K562 (cell line): ENCODE results near the gene SLC35G2. TPM values are rescaled to one million over a fixed set of nuclear protein-coding genes. Genes with fewer than 3 reads are reported as not detected.
"Not testable (repeated sequence)": the region's sequence is repeated elsewhere in the genome, so short reads cannot be mapped to it uniquely, and the experiment has no call there.

Experiments used
- ATAC-seq: fragments of 200-7000 bp; cut with Tn5 transposase; 3 replicates; pipeline ENCODE4 v1.9.1; 2020; ENCODE audit warnings: moderate library complexity
- BruUV-seq: library from RNA; stranded (reverse); fragments of 400-500 nt; replicated peaks from 2 replicates; lab custom pipeline; 2021; lab: Mats Ljungman, UMichigan
- CTCF ChIA-PET: fragments of 300-600 bp; formaldehyde crosslinking; extraction: SDS; loops from one replicate; lab custom pipeline; 2021; ENCODE audit warnings: low intra/inter-chr PET ratio; lab: Yijun Ruan, JAX
- POLR2A ChIA-PET: fragments of 300-600, 350-650 bp; sonication (Branson Sonifier 250); formaldehyde crosslinking; extraction: SDS; loops from one replicate; lab custom pipeline; 2021; ENCODE audit warnings: antibody characterized with exemption, inconsistent platforms; lab: Yijun Ruan, JAX
- DNase-seq, 4 experiments: peaks; one replicate each; pipeline versions ENCODE4 v3.0.0 to v3.0.0-alpha.2; 2011 to 2018; ENCODE audit warnings: low spot score in 3 of 4, mixed read lengths in 3 of 4; ENCODE audit errors: extremely low read depth in 1 of 4
- FAIRE-seq: peaks from 2 replicates; lab custom pipeline; 2011; peaks lifted over from hg19 to GRCh38; lab: Jason Lieb, UNC
- H2AFZ ChIP-seq: 2 replicates; pipeline ENCODE4 v1.6.0; 2011; ENCODE audit warnings: low read depth, low read length, control low read depth, inconsistent platforms
- H3K27ac ChIP-seq: fragments of 200-600 bp; 3 replicates; pipeline ENCODE4 v1.8.0; 2011; ENCODE audit warnings: low read depth, mild to moderate bottlenecking, control low read depth, inconsistent platforms, low read length, moderate library complexity, mixed read lengths; ENCODE audit errors: extremely low read depth
- H3K27me3 ChIP-seq, 2 experiments: fragments of 300-600 bp in 1 of 2; 2 replicates in 1 of 2; 3 replicates in 1 of 2; pipeline versions ENCODE4 v1.6.0 to v1.8.0; 2011; ENCODE audit warnings: inconsistent platforms in 2 of 2, low read length in 2 of 2, mild to moderate bottlenecking in 1 of 2, mixed read lengths in 1 of 2, moderate library complexity in 1 of 2; ENCODE audit not compliant: control insufficient read depth in 2 of 2, insufficient read depth in 2 of 2
- H3K36me3 ChIP-seq: fragments of 300-600 bp; 3 replicates; pipeline ENCODE4 v1.8.0; 2011; ENCODE audit warnings: mild to moderate bottlenecking, low read length, inconsistent platforms; ENCODE audit not compliant: control insufficient read depth, insufficient read depth
- H3K4me1 ChIP-seq, 2 experiments: fragments of 200-600 bp in 1 of 2; replicated peaks in 1 of 2; 2 replicates in 1 of 2; 3 replicates in 1 of 2; pipeline versions ENCODE4 v1.5.1 to v1.8.0; 2011; ENCODE audit warnings: inconsistent platforms in 2 of 2, low read length in 2 of 2, mild to moderate bottlenecking in 1 of 2, mixed read lengths in 1 of 2, moderate library complexity in 1 of 2; ENCODE audit not compliant: control insufficient read depth in 2 of 2, insufficient read depth in 2 of 2
- H3K4me2 ChIP-seq: 2 replicates; pipeline ENCODE4 v1.6.1; 2011; ENCODE audit warnings: low read length, control low read depth, inconsistent platforms, mixed read lengths; ENCODE audit not compliant: insufficient read depth
- H3K4me3 ChIP-seq: fragments of 200-600 bp; sonication (generic), shearing (Covaris generic); 2 replicates; pipeline ENCODE4 v1.5.1; 2016; ENCODE audit warnings: control low read depth, inconsistent platforms
- H3K79me2 ChIP-seq: fragments of 200-600 bp; 3 replicates; pipeline ENCODE4 v1.8.0; 2011; ENCODE audit warnings: low read length, inconsistent platforms; ENCODE audit not compliant: control insufficient read depth, insufficient read depth
- H3K9ac ChIP-seq, 2 experiments: 2 replicates each; pipeline versions ENCODE4 v1.6.0 to v1.6.1; 2011; ENCODE audit warnings: low read depth in 2 of 2, low read length in 2 of 2, control low read depth in 1 of 2, inconsistent platforms in 1 of 2, mild to moderate bottlenecking in 1 of 2, mixed read lengths in 1 of 2; ENCODE audit not compliant: insufficient read depth in 1 of 2
- H3K9me1 ChIP-seq: one replicate; pipeline ENCODE4 v1.6.0; 2011; ENCODE audit warnings: inconsistent platforms, mild to moderate bottlenecking, low read length, moderate library complexity; ENCODE audit not compliant: control insufficient read depth, insufficient read depth
- H3K9me3 ChIP-seq: replicated peaks from 2 replicates; pipeline ENCODE4 v1.5.1; 2011; ENCODE audit warnings: low read depth, low read length, inconsistent platforms; ENCODE audit not compliant: control insufficient read depth, insufficient read depth
- H4K20me1 ChIP-seq: replicated peaks from 2 replicates; pipeline ENCODE4 v1.6.1; 2011; ENCODE audit warnings: low read length, inconsistent platforms, mixed read lengths; ENCODE audit not compliant: control insufficient read depth, insufficient read depth
- BCOR ChIP-seq: fragments of 450-650 bp; IDR thresholded peaks from 2 replicates; pipeline ENCODE4 v1.6.1; 2016
- RBM25 ChIP-seq: fragments of 200-400 bp; formaldehyde crosslinking; IDR thresholded peaks from 2 replicates; pipeline ENCODE4 v1.6.1; 2018; ENCODE audit warnings: low read length, low read depth, moderate library complexity; ENCODE audit not compliant: severe bottlenecking
- ZNF146 ChIP-seq: IDR thresholded peaks from one replicate; pipeline ENCODE4 v1.6.1; 2018; ENCODE audit warnings: missing compliant biosample characterization; ENCODE audit not compliant: unreplicated experiment
- WGBS: fragments of 100-300 bp; shearing (Covaris generic); methylation state at CpG from one replicate; pipeline ENCODE4 v1.1.6; 2016; ENCODE audit warnings: low coverage, mixed read lengths; ENCODE audit not compliant: insufficient coverage; ENCODE audit errors: missing lambda C conversion rate; 5-methylcytosine and 5-hydroxymethylcytosine counted together
- in situ Hi-C: fragments of 300-500 bp; cut with MboI; formaldehyde crosslinking; loops from 4 replicates; pipeline ENCODE4 v1.15.0; 2018; ENCODE audit warnings: inconsistent platforms, mixed read lengths
- intact Hi-C: fragments of 100-400 bp; cut with micrococcal nuclease; formaldehyde crosslinking; loops from 2 replicates; pipeline ENCODE4 v1.14.2; 2022
- polyA plus RNA-seq, 8 experiments: library from polyadenylated mRNA; depleted of rRNA in 4 of 8; stranded (reverse) in 5 of 8; unstranded in 3 of 8; fragments of >200 nt; fragmentation: Nextera tagmentation in 2 of 8; fragmentation: Illumina TruSeq in 1 of 8; extraction: Ambion mirVana in 2 of 8; extraction: Trizol in 1 of 8; gene quantifications; 2 replicates each; pipeline versions ENCODE4 v1.2.1 to v1.2.3, GENCODE V29; 2011 to 2014; ENCODE audit warnings: inconsistent platforms in 1 of 8, missing spikeins in 1 of 8
- total RNA-seq, 7 experiments: library from RNA; depleted of rRNA in 6 of 7; stranded (reverse); fragments of >200 nt in 6 of 7; fragmentation: Illumina TruSeq in 2 of 7; extraction: Trizol in 2 of 7; gene quantifications; 2 replicates each; pipeline versions ENCODE4 v1.2.1 to v1.2.3, GENCODE V29; 2011 to 2021; ENCODE audit warnings: low replicate concordance in 1 of 7
- TF ChIP-seq, protein P1 (sequence below): fragments of 450-650 bp; IDR thresholded peaks from 2 replicates; pipeline ENCODE4 v1.6.1; 2016; ENCODE audit warnings: mild to moderate bottlenecking, moderate library complexity

Gene SLC35G2
- total and polyA plus RNA-seq, 9 of the 15 experiments (the other 6 are each of a cell fraction or from before 2014, with no cell fraction given), result 2.6 to 5.9 (median 3.2) TPM

DNA sequence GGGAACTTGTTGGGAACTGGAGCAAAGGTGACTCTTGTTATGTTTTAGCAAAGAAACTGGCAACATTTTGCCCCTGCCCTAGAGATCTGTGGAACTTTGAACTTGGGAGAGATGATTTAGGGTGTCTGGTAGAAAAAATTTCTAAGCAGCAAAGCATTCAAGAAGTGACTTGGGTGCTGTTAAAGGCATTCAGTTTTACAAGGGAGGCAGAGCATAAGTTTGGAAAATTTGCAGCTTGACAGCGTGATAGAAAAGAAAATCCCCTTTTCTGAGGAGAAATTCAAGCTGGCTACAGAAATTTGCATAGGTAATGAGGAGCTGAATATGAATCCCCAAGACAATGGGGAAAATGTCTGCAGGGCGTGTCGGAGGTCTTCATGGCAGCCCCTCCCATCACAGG lies 53.3 kb downstream of the SLC35G2 start:
- BruUV-seq, result not testable (repeated sequence)
- POLR2A ChIA-PET, result interaction anchor here (0.9 to 1.8 kb wide), 2 partner anchors 10 to 12 kb away, joined by 5 to 7 read pairs; partner anchors contain the start of gene NCK1

GRCh38 chr3:136879510-136879909 lies 60.6 kb downstream of the SLC35G2 start:
- ATAC-seq, H3K9me3 ChIP-seq, H3K27ac ChIP-seq, in situ Hi-C loops, FAIRE-seq, H3K36me3 ChIP-seq, H3K4me3 ChIP-seq, CTCF ChIA-PET, BruUV-seq, H3K9ac ChIP-seq, H2AFZ ChIP-seq, POLR2A ChIA-PET, DNase-seq, H3K27me3 ChIP-seq, H3K9me1 ChIP-seq, H3K4me1 ChIP-seq, H4K20me1 ChIP-seq, intact Hi-C loops, H3K4me2 ChIP-seq: not testable (repeated sequence)
- 100% methylated on average over 1 of the region's 2 CpGs for WGBS
- peaks cover 78% of the 10 kb centered on the region for H3K79me2 ChIP-seq
- TF ChIP-seq BCOR (peak; percentile 40; the same call in 1 of the 2 replicates), ZNF146 (CRISPR knock-in tag) (peak; percentile 73), RBM25 (peak; percentile 18)
- TF ChIP-seq, protein P1, sequence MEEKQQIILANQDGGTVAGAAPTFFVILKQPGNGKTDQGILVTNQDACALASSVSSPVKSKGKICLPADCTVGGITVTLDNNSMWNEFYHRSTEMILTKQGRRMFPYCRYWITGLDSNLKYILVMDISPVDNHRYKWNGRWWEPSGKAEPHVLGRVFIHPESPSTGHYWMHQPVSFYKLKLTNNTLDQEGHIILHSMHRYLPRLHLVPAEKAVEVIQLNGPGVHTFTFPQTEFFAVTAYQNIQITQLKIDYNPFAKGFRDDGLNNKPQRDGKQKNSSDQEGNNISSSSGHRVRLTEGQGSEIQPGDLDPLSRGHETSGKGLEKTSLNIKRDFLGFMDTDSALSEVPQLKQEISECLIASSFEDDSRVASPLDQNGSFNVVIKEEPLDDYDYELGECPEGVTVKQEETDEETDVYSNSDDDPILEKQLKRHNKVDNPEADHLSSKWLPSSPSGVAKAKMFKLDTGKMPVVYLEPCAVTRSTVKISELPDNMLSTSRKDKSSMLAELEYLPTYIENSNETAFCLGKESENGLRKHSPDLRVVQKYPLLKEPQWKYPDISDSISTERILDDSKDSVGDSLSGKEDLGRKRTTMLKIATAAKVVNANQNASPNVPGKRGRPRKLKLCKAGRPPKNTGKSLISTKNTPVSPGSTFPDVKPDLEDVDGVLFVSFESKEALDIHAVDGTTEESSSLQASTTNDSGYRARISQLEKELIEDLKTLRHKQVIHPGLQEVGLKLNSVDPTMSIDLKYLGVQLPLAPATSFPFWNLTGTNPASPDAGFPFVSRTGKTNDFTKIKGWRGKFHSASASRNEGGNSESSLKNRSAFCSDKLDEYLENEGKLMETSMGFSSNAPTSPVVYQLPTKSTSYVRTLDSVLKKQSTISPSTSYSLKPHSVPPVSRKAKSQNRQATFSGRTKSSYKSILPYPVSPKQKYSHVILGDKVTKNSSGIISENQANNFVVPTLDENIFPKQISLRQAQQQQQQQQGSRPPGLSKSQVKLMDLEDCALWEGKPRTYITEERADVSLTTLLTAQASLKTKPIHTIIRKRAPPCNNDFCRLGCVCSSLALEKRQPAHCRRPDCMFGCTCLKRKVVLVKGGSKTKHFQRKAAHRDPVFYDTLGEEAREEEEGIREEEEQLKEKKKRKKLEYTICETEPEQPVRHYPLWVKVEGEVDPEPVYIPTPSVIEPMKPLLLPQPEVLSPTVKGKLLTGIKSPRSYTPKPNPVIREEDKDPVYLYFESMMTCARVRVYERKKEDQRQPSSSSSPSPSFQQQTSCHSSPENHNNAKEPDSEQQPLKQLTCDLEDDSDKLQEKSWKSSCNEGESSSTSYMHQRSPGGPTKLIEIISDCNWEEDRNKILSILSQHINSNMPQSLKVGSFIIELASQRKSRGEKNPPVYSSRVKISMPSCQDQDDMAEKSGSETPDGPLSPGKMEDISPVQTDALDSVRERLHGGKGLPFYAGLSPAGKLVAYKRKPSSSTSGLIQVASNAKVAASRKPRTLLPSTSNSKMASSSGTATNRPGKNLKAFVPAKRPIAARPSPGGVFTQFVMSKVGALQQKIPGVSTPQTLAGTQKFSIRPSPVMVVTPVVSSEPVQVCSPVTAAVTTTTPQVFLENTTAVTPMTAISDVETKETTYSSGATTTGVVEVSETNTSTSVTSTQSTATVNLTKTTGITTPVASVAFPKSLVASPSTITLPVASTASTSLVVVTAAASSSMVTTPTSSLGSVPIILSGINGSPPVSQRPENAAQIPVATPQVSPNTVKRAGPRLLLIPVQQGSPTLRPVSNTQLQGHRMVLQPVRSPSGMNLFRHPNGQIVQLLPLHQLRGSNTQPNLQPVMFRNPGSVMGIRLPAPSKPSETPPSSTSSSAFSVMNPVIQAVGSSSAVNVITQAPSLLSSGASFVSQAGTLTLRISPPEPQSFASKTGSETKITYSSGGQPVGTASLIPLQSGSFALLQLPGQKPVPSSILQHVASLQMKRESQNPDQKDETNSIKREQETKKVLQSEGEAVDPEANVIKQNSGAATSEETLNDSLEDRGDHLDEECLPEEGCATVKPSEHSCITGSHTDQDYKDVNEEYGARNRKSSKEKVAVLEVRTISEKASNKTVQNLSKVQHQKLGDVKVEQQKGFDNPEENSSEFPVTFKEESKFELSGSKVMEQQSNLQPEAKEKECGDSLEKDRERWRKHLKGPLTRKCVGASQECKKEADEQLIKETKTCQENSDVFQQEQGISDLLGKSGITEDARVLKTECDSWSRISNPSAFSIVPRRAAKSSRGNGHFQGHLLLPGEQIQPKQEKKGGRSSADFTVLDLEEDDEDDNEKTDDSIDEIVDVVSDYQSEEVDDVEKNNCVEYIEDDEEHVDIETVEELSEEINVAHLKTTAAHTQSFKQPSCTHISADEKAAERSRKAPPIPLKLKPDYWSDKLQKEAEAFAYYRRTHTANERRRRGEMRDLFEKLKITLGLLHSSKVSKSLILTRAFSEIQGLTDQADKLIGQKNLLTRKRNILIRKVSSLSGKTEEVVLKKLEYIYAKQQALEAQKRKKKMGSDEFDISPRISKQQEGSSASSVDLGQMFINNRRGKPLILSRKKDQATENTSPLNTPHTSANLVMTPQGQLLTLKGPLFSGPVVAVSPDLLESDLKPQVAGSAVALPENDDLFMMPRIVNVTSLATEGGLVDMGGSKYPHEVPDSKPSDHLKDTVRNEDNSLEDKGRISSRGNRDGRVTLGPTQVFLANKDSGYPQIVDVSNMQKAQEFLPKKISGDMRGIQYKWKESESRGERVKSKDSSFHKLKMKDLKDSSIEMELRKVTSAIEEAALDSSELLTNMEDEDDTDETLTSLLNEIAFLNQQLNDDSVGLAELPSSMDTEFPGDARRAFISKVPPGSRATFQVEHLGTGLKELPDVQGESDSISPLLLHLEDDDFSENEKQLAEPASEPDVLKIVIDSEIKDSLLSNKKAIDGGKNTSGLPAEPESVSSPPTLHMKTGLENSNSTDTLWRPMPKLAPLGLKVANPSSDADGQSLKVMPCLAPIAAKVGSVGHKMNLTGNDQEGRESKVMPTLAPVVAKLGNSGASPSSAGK, result peak; percentile 21; the same call in 1 of the 2 replicates

More for the DNA sequence above, 53.3 kb downstream of the SLC35G2 start:
- DNase-seq, intact Hi-C loops, H3K4me3 ChIP-seq, FAIRE-seq, H3K4me2 ChIP-seq, H3K27me3 ChIP-seq, CTCF ChIA-PET, H3K27ac ChIP-seq, H3K9me1 ChIP-seq, H3K9me3 ChIP-seq, H3K9ac ChIP-seq, ATAC-seq, H2AFZ ChIP-seq, in situ Hi-C loops, H4K20me1 ChIP-seq, H3K4me1 ChIP-seq: not testable (repeated sequence)
- 92% methylated on average over 3 of the region's 3 CpGs for WGBS
- Histone ChIP-seq H3K36me3 (peaks cover 34% of the 10 kb centered on the region; the same call in 2 of the 3 replicates), H3K79me2 (peaks cover 86% of the 10 kb centered on the region)
